ENCODE data around the gene ARHGAP23.

Gene ARHGAP23

DNA sequence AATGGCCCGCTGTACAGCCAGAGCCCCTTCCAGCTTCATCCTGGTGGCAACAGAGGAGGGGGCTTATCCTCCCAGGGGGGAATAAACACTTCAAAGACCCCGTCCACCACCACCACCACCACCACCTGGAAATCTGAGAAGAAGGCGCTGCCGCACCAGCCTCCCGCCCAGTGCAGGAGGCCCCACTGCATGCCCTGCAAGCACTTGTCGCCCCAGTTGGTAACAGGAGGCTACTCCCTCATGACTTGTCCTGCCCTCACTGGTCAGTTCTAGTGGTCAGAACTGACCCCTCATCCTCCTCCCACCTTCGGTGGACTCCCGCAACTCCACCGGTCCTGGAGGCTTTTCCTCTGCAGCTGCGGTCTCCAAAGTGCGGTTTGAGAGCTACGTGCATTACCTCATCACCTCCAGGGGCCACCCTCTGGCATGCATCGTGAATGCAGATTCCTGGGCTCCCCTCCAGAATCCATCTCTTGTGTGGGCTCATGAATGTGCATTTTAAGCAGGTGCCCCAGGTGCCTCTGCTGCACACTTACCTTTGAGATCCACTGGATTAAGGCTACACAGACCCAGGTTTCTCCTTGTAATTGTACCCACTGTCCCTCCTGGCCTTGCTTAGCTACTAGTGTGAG is 105.7 kb downstream of the ARHGAP23 start:
- TF ChIP-seq, protein P1, sequence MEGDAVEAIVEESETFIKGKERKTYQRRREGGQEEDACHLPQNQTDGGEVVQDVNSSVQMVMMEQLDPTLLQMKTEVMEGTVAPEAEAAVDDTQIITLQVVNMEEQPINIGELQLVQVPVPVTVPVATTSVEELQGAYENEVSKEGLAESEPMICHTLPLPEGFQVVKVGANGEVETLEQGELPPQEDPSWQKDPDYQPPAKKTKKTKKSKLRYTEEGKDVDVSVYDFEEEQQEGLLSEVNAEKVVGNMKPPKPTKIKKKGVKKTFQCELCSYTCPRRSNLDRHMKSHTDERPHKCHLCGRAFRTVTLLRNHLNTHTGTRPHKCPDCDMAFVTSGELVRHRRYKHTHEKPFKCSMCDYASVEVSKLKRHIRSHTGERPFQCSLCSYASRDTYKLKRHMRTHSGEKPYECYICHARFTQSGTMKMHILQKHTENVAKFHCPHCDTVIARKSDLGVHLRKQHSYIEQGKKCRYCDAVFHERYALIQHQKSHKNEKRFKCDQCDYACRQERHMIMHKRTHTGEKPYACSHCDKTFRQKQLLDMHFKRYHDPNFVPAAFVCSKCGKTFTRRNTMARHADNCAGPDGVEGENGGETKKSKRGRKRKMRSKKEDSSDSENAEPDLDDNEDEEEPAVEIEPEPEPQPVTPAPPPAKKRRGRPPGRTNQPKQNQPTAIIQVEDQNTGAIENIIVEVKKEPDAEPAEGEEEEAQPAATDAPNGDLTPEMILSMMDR (IDR thresholded peaks at IDR 0.05; ENCODE audit: extremely low read depth, insufficient read depth, missing control alignments): no peak
- in situ Hi-C loops (cut with MboI; ENCODE audit: low pct_unique_long_range_greater_than_20kb, low sequenced_read_pairs, unreplicated experiment): no loop called here
- DNase-seq (ENCODE audit: low spot score): no peak

DNA sequence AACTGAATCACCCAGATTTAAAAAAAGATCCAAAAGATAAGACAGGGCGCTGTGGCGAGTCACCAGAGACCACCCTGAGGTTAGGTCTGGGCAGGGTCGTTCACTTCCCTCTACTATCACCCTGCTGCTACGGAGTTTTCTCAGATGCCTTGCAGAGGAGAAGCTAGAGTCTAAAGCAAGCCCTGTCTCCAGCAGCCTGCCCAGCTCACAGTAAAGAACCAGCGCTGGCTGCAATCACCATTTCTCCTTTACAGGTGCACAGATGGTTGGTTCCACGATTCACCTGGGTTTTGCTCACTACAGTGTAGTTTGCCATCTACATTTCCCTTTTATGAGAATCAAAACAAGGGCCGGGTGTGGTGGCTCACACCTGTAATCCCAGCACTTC is 106.2 kb downstream of the ARHGAP23 start:
- in situ Hi-C loops (cut with MboI; ENCODE audit: low pct_unique_long_range_greater_than_20kb, low sequenced_read_pairs, unreplicated experiment): no loop called here
- DNase-seq (ENCODE audit: low spot score): no peak
- TF ChIP-seq, protein P1 (IDR thresholded peaks at IDR 0.05; ENCODE audit: extremely low read depth, insufficient read depth, missing control alignments): no peak

DNA sequence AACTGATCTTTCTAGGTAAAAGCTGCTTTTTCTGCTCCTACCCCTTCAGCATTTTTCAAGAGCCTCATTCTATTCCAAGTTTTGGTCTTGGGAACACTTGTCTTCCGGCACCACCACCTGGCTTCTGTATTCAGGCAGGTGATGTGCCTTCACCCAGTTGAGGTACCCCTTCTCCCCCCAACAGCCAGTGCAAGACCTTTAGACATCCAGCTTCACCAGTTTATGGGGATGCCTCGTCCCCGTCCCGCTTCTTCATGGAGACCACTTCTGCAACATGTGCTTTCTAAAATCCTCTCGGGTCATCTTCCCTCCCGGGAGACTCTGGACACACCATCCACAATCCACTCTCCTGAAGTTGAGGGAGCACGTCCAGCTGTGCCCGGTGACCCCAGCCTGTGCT is 107.6 kb downstream of the ARHGAP23 start:
- in situ Hi-C loops (cut with MboI; ENCODE audit: low pct_unique_long_range_greater_than_20kb, low sequenced_read_pairs, unreplicated experiment): no loop called here
- DNase-seq (ENCODE audit: low spot score): no peak
- TF ChIP-seq, protein P1 (IDR thresholded peaks at IDR 0.05; ENCODE audit: extremely low read depth, insufficient read depth, missing control alignments): no peak

DNA sequence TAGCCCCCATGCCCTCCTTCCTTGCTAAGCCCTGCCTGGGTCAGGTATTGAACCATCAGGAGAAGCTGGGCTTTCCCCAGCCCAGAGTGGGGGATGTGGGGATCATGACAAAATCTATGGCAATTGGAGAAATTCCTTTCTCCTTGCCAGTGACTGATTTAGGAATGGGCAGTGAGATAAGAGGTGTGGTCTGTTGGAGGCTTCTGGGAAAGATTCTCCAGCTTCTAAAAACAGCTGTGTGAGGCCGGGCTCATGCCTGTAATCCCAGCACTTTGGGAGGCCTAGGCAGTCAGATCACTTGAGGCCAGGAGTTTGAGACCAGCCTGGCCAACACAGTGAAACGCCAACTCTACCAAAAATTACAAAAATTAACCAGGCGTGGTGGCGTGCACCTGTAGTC is 108.4 kb downstream of the ARHGAP23 start:
- in situ Hi-C loops (cut with MboI; ENCODE audit: low pct_unique_long_range_greater_than_20kb, low sequenced_read_pairs, unreplicated experiment): no loop called here
- no peak for DNase-seq (ENCODE audit: low spot score)
- TF ChIP-seq, protein P1 (IDR thresholded peaks at IDR 0.05; ENCODE audit: extremely low read depth, insufficient read depth, missing control alignments): no peak

DNA sequence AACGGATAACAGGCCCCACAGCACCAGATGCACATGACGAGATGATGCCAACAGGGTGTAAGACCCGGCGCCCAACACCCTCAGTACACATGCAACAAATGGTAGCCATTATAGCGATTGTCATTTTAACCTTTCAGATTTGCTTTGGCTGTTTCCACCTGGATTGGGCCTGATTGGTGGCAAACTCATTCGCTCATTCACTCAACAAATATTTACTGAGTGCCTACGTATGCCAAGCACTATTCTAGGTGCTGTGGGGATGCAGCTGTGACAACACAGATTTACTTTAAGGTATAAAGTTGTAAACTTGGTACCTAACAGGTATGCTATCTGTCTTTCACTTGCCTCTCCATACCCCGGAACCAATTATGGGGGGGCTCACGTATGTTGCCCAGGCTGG is 110.6 kb downstream of the ARHGAP23 start:
- in situ Hi-C loops (cut with MboI; ENCODE audit: low pct_unique_long_range_greater_than_20kb, low sequenced_read_pairs, unreplicated experiment): no loop called here

DNA sequence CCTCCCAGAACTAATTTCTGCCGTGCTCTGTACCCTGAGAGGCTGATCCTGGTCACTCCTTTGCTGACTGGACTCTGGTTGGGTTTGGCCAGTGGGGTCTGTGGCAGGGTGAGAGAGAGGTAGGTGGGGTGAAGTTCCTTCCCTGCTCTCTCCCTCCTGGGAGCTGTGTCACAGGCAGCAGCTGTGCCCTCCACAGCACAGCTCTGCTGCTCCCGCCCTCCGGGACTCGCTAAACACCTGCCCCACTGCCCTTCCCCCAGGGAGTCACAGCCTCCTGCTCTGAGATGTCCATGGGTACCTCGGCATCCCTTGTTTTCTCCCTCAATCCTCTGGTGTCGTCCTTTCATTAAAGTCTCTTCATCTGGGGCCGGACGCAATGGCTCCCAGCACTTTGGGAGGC is 111.1 kb downstream of the ARHGAP23 start:
- TF ChIP-seq, protein P1 (IDR thresholded peaks at IDR 0.05; ENCODE audit: extremely low read depth, insufficient read depth, missing control alignments): no peak
- DNase-seq (ENCODE audit: low spot score): no peak
- in situ Hi-C loops (cut with MboI; ENCODE audit: low pct_unique_long_range_greater_than_20kb, low sequenced_read_pairs, unreplicated experiment): no loop called here

More for the DNA sequence above, 110.6 kb downstream of the ARHGAP23 start:
- TF ChIP-seq, protein P1 (IDR thresholded peaks at IDR 0.05; ENCODE audit: extremely low read depth, insufficient read depth, missing control alignments): no peak
- DNase-seq (ENCODE audit: low spot score): no peak

Measured in GM13977 (cell line).